ENCODE measurements around the gene TNFSF12.

DNA sequence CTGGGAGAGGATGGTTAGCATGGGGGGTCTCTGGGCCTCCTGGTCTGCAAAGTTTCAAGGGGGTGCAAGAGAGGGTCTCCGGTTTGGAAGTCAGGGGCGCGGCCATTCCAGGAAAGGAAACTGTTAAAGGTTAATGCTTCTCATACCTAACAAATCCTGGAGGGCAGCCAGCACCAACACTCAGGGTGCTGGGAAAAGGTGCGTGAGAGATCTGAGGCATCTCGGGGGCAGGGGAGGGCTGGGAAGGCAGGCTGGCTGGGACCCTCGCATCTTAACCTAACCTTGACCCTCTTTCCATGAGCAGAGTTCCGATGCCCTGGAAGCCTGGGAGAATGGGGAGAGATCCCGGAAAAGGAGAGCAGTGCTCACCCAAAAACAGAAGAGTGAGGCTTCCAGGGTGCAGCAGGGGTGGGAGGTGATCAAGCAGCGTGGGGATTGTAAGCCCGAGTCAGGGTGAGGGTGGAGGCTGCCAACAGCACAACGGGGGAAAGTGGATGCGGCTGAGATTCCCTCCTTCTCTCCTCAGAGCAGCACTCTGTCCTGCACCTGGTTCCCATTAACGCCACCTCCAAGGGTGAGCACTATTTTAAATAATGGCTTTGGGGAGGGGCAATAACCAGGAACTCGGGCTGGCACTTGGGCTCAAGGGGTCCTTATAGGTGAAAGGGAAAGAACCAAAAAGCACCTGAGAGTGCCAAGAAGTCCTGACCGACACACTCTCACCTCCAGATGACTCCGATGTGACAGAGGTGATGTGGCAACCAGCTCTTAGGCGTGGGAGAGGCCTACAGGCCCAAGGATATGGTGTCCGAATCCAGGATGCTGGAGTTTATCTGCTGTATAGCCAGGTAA lies 10.7 kb downstream of the TNFSF12 start:
- no peak for TF ChIP-seq CTCF (IDR thresholded peaks at IDR 0.05)
- TF ChIP-seq POLR2AphosphoS5 (IDR thresholded peaks at IDR 0.05; ENCODE audit: insufficient read depth in 1 of 2, low read depth in 1 of 2): no peak
- TF ChIP-seq POLR2A (IDR thresholded peaks at IDR 0.05): no peak
